ENCODE data around the gene JAZF1. TPM values are rescaled to one million over a fixed set of nuclear protein-coding genes. Genes with fewer than 3 reads are reported as not detected.

JAZF1 gene
- total RNA-seq, 1 experiment from 2014 or later = 9.1 TPM

DNA sequence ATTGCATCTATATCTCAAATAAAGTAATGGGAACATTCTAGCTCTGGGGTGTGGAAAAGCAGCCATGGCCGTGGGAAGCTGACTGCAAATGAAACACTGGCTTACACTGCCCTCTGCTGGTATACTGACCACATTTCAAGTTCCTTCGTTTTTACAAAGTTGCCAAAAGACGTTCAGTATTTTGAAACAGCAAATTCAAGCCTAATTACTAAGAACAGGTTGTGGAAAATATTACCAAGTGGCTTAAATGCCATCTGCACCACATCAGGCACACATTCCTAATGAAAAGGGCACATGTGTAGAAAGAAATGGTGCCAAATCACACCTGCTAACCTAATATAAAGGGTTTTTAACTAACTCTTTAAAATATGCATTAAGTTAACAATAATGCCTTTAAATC is 83.9 kb downstream of the JAZF1 start:
- Histone ChIP-seq H3K27me3 (ENCODE audit: insufficient read depth, low read length) (no peaks in the 10 kb centered on the region), H4K20me1 (ENCODE audit: control insufficient read depth, insufficient read depth, insufficient read length) (no peaks in the 10 kb centered on the region), H3K27ac (ENCODE audit: insufficient read length, low read depth, low read length) (no peak overlapping the region), H2BK120ac (ENCODE audit: low read depth, low read length, poor library complexity, severe bottlenecking) (no peak overlapping the region), H3K23me2 (ENCODE audit: insufficient read length, low read depth, low read length, poor library complexity, severe bottlenecking) (no peaks in the 10 kb centered on the region), H2BK20ac (ENCODE audit: low read depth, low read length, poor library complexity, severe bottlenecking) (no peak overlapping the region), H3K4ac (ENCODE audit: low read depth, low read length) (no peak overlapping the region), H3K9me3 (ENCODE audit: control insufficient read depth, low read depth, low read length) (no peaks in the 10 kb centered on the region), H3K79me1 (ENCODE audit: insufficient read depth, low read depth, low read length, poor library complexity, severe bottlenecking) (no peaks in the 10 kb centered on the region), H2BK15ac (ENCODE audit: low read depth, low read length) (no peak overlapping the region), H3T11ph (ENCODE audit: low read length) (no peak overlapping the region), H3K4me2 (ENCODE audit: insufficient read depth, insufficient read length, low read length) (no peak overlapping the region), H2BK12ac (ENCODE audit: insufficient read length, low read depth, low read length) (no peak overlapping the region), H4K91ac (ENCODE audit: insufficient read length, low read depth, low read length) (no peak overlapping the region), H3K56ac (ENCODE audit: insufficient read length, low read depth, low read length) (no peak overlapping the region), H4K5ac (ENCODE audit: insufficient read length, low read depth, low read length) (no peak overlapping the region), H2BK5ac (ENCODE audit: insufficient read length, low read length) (no peak overlapping the region), H3K9ac (ENCODE audit: extremely low read depth, insufficient read length, low read length) (no peak overlapping the region), H3K4me1 (ENCODE audit: insufficient read depth, low read length) (peaks cover 3% of the 10 kb centered on the region; the same call in 1 of the 2 replicates), H3K79me2 (ENCODE audit: insufficient read depth, low read length) (no peaks in the 10 kb centered on the region), H3K23ac (ENCODE audit: insufficient read length, low read depth, low read length) (no peak overlapping the region), H4K8ac (replicated peaks; ENCODE audit: insufficient read length, low read depth, low read length) (no peak overlapping the region), H2AK5ac (ENCODE audit: insufficient read length, low read length) (no peak overlapping the region), H3K14ac (ENCODE audit: insufficient read depth, low read length) (no peak overlapping the region), H2AFZ (ENCODE audit: low read length) (no peak overlapping the region), H3K18ac (ENCODE audit: insufficient read length, low read depth, low read length) (no peak overlapping the region)
- DNase-seq = no peak
- Mint-ChIP-seq H3K9me3 (no peaks in the 10 kb centered on the region; a peak in 1 of 5 replicates), H3K36me3 (ENCODE audit: insufficient read depth in 1 of 3, low read depth in 3 of 3) (no peaks in the 10 kb centered on the region), H3K27ac (no peak overlapping the region), H3K4me3 (no peak overlapping the region), H3K4me1 (peaks cover 25% of the 10 kb centered on the region in 2 experiments), H3K27me3 (ENCODE audit: low read depth) (no peaks in the 10 kb centered on the region)
- TF ChIP-seq, protein P1, sequence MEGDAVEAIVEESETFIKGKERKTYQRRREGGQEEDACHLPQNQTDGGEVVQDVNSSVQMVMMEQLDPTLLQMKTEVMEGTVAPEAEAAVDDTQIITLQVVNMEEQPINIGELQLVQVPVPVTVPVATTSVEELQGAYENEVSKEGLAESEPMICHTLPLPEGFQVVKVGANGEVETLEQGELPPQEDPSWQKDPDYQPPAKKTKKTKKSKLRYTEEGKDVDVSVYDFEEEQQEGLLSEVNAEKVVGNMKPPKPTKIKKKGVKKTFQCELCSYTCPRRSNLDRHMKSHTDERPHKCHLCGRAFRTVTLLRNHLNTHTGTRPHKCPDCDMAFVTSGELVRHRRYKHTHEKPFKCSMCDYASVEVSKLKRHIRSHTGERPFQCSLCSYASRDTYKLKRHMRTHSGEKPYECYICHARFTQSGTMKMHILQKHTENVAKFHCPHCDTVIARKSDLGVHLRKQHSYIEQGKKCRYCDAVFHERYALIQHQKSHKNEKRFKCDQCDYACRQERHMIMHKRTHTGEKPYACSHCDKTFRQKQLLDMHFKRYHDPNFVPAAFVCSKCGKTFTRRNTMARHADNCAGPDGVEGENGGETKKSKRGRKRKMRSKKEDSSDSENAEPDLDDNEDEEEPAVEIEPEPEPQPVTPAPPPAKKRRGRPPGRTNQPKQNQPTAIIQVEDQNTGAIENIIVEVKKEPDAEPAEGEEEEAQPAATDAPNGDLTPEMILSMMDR (conservative IDR thresholded peaks at IDR 0.05) = peak; percentile 91
- no CpG with 5 or more reads among the region's 3 CpGs for WGBS (ENCODE audit: extremely low coverage, insufficient read length, low lambda C conversion rate)
